Osteocyte (in vitro differentiated cells): ENCODE results near the gene MEGF11. TPM values are rescaled to one million over a fixed set of nuclear protein-coding genes. Genes with fewer than 3 reads are reported as not detected.

Source experiments
- DNase-seq: peaks from one replicate; pipeline ENCODE4 v3.0.0; 2021; ENCODE audit warnings: mixed read lengths; ENCODE audit not compliant: unreplicated experiment; ENCODE audit errors: extremely low spot score
- H3K27ac Mint-ChIP-seq: one replicate; pipeline ENCODE4 v1.8.0; 2021; ENCODE audit warnings: mild to moderate bottlenecking, mixed read lengths; ENCODE audit not compliant: unreplicated experiment
- H3K27me3 Mint-ChIP-seq: one replicate; pipeline ENCODE4 v1.8.0; 2021; ENCODE audit warnings: mixed read lengths; ENCODE audit not compliant: unreplicated experiment
- H3K36me3 Mint-ChIP-seq: one replicate; pipeline ENCODE4 v1.8.0; 2021; ENCODE audit warnings: mixed read lengths; ENCODE audit not compliant: unreplicated experiment
- H3K4me1 Mint-ChIP-seq: one replicate; pipeline ENCODE4 v1.8.0; 2021; ENCODE audit warnings: mixed read lengths; ENCODE audit not compliant: unreplicated experiment
- H3K4me3 Mint-ChIP-seq: one replicate; pipeline ENCODE4 v1.8.0; 2021; ENCODE audit warnings: mild to moderate bottlenecking, moderate library complexity, mixed read lengths; ENCODE audit not compliant: unreplicated experiment
- H3K9me3 Mint-ChIP-seq: one replicate; pipeline ENCODE4 v1.8.0; 2021; ENCODE audit warnings: mixed read lengths; ENCODE audit not compliant: unreplicated experiment
- CTCF ChIP-seq: fragments of 200-600 bp; sonication (generic); IDR thresholded peaks from 2 replicates; pipeline ENCODE4 v1.5.0; 2021; ENCODE audit warnings: antibody characterized with exemption, mild to moderate bottlenecking, moderate library complexity
- total RNA-seq: library from RNA; stranded (reverse); gene quantifications from 2 replicates; pipeline ENCODE4 v1.2.1, GENCODE V29; 2021

Gene MEGF11
- total RNA-seq, 1 donor from 2014 or later = not detected

DNA sequence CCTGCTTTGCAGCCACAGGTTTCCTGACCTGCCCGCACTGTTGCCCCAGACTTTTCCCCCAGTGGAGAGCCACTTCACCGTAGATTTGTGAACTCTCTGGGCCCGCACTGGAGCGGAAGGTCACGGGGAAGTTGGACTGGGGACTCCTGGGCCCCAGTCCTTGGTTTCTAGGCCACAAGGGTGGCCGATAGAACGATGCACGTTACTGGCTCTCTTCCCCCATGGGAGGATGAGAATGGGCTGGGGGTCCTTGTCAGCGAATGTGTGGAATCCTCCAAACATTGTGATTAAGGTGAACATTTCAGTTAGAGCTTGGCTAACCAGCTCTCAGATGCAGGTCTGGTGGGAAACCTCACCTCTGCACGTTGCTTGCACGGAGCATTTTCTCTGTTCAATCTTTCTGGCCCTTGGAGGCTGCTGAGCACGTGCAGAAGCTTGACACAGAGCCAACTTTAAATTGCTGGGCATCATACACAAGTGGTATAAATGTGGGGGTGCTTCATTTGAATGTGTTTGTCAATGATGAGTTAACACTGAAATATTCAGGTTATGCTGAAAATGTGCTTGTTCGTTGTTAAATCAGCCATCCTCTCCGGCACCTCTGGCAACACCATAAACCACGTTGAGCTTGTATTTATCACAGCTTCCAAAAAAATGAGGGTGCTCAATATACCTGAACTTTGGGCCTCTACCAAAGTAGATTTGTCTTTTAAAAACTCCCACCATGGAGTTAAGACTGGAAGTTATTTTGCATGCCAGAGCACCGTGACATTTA lies 40.8 kb upstream of the MEGF11 start:
- peak overlapping the region; percentile 84 for H3K27ac Mint-ChIP-seq
- H3K9me3 Mint-ChIP-seq = no peaks in the 10 kb centered on the region
- no peak for TF ChIP-seq CTCF
- DNase-seq = no peak
- H3K4me3 Mint-ChIP-seq = peak overlapping the region; percentile 77
- H3K4me1 Mint-ChIP-seq = peaks cover 31% of the 10 kb centered on the region
- H3K36me3 Mint-ChIP-seq = peaks cover 2% of the 10 kb centered on the region
- no peaks in the 10 kb centered on the region for H3K27me3 Mint-ChIP-seq

GRCh38 chr15:66293419-66294156 lies 40.0 kb upstream of the MEGF11 start, which contains the start of gene DIS3L:
Gene DIS3L (plus strand): TSS chr15:66293568. CDS start chr15:66293597, 29 bp downstream.
- Mint-ChIP-seq H3K4me3 (peak within 1 kb of the TSS; percentile 77), H3K27ac (peak within 1 kb of the TSS; percentile 84), H3K9me3 (no peaks in the 10 kb centered on the region), H3K36me3 (peaks cover 2% of the 10 kb centered on the region), H3K27me3 (no peaks in the 10 kb centered on the region), H3K4me1 (peaks cover 30% of the 10 kb centered on the region)
- peak; percentile 86 for DNase-seq
- TF ChIP-seq CTCF = no peak

DNA sequence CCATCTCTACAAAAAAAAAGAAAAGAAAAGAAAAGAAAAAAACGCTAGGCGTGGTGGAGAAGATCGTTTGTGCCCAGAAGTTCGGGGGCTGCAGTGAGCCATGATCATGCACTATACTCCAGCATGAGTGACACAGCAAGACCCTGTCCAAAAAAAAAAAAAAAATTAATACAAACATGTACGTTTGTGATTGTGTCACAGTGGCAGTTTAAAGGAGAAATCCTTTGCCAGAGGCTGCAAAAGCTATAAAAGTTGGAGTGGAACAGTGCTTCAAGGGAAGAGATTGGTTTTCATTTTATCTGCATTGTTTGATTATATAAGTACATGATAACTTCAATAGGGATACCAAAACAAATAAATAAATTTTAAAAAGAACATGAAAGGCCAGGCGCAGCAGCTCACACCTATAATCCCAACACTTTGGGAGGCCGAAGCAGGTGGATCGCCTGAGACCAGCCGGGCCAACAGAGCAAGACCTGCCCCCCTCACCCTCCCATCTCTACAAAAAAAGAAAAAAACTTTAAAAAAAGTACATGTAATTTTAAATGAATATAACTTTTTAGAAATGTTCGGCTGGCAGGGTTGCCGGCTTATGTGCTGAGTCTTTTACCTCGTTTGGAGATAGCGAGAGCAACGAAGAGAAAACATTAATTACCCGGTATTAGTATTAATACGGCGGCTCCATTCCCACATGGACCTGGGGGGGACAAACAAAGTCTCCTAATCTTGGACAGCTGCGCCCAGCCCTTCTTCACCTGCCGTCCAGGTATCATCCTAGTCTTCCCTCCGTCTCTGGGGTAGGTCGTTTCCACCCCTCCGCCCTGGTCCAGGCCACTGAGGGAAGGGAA lies 39.2 kb upstream of the MEGF11 start:
- peaks cover 30% of the 10 kb centered on the region for H3K4me1 Mint-ChIP-seq
- no peak for DNase-seq

GRCh38 chr15:66291816-66292570 lies 38.4 kb upstream of the MEGF11 start:
- no peak for DNase-seq
- H3K4me1 Mint-ChIP-seq = peaks cover 32% of the 10 kb centered on the region
- H3K27ac Mint-ChIP-seq = no peak overlapping the region
- H3K27me3 Mint-ChIP-seq = no peaks in the 10 kb centered on the region
- TF ChIP-seq CTCF = no peak
- H3K4me3 Mint-ChIP-seq = peak overlapping the region; percentile 69
- H3K9me3 Mint-ChIP-seq = no peaks in the 10 kb centered on the region
- H3K36me3 Mint-ChIP-seq = no peaks in the 10 kb centered on the region

More for the DNA sequence above, 39.2 kb upstream of the MEGF11 start:
- Mint-ChIP-seq H3K4me3 (peak overlapping the region; percentile 69), H3K9me3 (no peaks in the 10 kb centered on the region), H3K27me3 (no peaks in the 10 kb centered on the region), H3K36me3 (no peaks in the 10 kb centered on the region), H3K27ac (peak overlapping the region; percentile 38)
- no peak for TF ChIP-seq CTCF
